ENCODE measurements around the gene NT5E.

Gene NT5E

DNA sequence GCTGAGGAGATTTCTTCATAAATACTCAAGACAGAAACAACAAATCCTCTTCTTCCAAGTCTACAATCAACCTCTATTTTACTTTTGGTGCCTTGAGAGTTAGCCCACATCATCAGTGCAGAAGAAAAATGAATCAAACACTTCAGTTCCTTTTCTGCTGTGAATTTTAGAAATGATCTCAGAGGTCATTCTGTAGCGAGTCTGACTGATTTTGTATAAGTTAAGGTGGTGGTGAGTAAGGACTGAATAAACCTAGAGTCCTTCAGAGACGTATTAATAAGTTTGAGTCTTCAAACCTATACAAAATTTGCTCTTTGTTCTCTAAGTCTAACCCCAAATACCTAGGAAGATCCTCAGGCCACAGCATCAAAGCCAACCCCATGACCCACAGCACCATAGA is 33.1 kb upstream of the NT5E start:
- Histone ChIP-seq H3K27ac (no peak overlapping the region), H3K4me3 (no peak overlapping the region)
- TF ChIP-seq, protein P1, sequence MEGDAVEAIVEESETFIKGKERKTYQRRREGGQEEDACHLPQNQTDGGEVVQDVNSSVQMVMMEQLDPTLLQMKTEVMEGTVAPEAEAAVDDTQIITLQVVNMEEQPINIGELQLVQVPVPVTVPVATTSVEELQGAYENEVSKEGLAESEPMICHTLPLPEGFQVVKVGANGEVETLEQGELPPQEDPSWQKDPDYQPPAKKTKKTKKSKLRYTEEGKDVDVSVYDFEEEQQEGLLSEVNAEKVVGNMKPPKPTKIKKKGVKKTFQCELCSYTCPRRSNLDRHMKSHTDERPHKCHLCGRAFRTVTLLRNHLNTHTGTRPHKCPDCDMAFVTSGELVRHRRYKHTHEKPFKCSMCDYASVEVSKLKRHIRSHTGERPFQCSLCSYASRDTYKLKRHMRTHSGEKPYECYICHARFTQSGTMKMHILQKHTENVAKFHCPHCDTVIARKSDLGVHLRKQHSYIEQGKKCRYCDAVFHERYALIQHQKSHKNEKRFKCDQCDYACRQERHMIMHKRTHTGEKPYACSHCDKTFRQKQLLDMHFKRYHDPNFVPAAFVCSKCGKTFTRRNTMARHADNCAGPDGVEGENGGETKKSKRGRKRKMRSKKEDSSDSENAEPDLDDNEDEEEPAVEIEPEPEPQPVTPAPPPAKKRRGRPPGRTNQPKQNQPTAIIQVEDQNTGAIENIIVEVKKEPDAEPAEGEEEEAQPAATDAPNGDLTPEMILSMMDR (IDR thresholded peaks at IDR 0.05): no peak
- no peak for DNase-seq (ENCODE audit: low spot score)

DNA sequence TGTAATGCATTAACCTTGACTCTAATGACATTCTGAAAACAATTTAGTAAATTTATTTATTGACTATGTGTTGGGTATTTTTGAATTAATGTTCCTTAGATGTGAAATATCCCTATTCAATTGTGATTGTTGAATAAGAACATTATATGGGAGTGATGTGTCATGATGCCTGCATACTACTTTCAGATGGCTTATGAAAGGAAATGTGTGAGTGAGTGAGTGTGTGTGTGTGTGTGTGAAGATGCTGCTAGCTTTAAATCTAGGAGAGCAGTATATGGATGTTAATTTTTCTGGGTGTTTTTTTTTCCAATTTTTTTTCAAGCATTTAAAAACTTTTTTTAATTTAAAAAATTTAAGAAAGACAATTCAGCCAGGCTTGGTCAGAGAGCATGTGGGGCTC is 32.5 kb upstream of the NT5E start:
- no peak for DNase-seq (ENCODE audit: low spot score)
- TF ChIP-seq, protein P1 (IDR thresholded peaks at IDR 0.05): no peak
- Histone ChIP-seq H3K27ac (no peak overlapping the region), H3K4me3 (no peak overlapping the region)

DNA sequence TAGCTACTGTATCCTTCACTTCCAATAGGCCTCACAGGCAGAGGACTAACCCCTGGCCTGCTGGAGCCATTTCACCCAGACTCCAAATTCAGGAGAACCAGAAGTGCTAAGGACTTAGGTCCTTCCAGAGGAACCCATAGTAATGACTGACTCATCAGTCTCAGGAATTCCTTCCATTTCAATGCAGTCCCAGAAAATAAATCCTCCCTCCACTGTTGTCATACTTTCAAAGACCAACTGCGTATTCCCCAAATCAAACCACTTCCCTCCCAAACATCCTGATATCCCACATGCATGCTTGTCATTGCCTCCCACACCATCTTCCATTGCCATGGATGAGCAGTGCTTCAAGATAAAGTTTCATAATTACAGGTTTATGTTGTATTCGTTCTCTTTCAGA is 31.8 kb upstream of the NT5E start:
- Histone ChIP-seq H3K4me3 (no peak overlapping the region), H3K27ac (no peak overlapping the region)
- TF ChIP-seq, protein P1 (IDR thresholded peaks at IDR 0.05): no peak
- no peak for DNase-seq (ENCODE audit: low spot score)

DNA sequence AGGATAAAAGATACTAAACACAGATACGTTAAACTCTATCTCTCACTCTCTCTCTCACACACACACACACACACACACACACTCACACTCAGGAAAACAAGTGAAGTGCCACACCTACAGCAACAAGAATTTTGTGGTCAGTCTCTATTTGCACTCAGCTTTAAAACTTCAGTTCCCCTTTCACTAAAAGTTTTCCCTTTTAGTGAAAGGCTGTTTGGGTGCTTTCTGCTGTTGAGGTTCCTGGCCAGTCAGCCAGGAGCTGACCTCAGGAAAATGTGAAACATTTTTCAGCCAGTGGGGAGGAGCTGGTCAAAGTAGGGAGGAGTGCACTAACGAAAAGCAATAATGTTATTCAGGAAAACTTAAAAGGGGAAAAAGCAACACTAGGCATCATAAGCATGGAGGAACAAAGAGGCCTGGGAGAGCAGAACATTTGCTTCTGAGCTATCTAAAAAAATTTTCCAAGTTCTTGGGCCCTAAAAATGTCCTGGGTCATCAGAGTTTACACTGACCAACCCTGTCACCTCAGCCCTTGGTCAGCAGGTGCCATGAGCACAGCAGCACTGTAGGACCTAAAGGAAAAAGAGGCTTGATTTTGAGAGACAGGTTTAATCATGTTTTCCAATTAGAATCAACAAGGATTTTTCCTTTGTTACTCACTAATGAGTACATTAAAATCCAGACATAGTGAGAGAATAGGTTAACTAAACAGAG is 30.7 kb upstream of the NT5E start:
- TF ChIP-seq, protein P1 (IDR thresholded peaks at IDR 0.05): no peak
- no peak overlapping the region for H3K27ac ChIP-seq
- DNase-seq (ENCODE audit: low spot score): no peak
- H3K4me3 ChIP-seq: no peak overlapping the region

DNA sequence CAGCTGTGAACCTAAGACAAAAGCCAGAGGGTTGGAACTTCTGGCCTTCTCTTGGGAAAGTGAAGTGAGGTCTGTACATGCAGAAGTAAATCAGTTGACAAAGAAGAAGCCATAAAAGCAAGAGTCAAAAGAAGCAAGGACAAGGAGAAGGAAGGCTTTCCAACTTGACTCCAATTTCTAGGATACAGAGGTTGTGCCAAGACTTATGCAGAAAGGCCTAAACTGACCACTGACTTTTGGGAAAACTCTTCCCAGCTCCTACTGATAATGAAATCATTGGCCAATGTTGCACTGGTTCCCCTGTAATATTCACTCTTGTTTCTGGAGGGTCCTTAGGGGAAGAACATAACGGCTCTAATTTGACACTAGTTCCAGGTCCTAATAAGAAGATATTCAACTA is 29.3 kb upstream of the NT5E start:
- no peak overlapping the region for H3K4me3 ChIP-seq
- no peak for DNase-seq (ENCODE audit: low spot score)
- TF ChIP-seq, protein P1 (IDR thresholded peaks at IDR 0.05): no peak
- H3K27ac ChIP-seq: no peak overlapping the region

DNA sequence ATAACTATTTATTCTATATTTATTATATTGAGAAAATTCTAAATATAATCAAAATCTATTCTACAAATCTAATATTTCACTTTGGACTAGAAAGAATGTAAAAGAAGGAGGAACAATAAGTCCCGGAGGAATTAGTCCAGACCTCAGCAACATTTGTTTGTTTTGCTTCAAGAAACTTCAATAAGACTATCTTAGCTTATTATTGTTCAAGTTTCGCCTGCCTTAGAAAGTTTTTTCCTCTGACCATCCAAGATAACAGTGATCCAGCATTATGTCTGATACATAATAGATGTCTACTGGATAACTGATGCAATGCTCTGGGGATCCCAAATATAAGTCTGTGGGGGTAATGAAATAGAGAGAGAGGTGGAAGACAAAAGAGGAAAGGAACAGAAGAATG is 28.7 kb upstream of the NT5E start:
- no peak for DNase-seq (ENCODE audit: low spot score)
- Histone ChIP-seq H3K27ac (no peak overlapping the region), H3K4me3 (no peak overlapping the region)
- TF ChIP-seq, protein P1 (IDR thresholded peaks at IDR 0.05): no peak

DNA sequence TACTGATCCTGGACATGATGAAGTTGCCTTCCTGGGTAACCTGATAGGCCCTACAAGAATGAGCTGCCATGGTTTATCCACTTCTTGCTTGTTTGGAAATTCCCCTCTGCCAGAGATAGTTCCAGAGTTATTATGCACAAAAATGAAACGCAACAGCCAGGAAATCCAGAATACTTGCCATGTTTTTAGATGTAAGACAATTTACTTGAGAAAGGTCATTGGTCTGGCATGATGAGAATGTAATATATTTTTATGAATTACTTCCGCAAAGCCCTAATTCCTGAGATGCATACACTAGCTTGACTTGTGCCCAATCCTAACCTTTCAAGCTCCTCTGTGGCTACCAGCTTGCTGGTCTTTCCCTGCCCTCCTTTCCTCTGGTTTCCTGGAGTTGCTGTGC is 27.9 kb upstream of the NT5E start:
- Histone ChIP-seq H3K27ac (no peak overlapping the region), H3K4me3 (no peak overlapping the region)
- no peak for DNase-seq (ENCODE audit: low spot score)
- TF ChIP-seq, protein P1 (IDR thresholded peaks at IDR 0.05): no peak
